Measurements from ENCODE around the gene MYO1C.

- TF ChIP-seq, protein P1, sequence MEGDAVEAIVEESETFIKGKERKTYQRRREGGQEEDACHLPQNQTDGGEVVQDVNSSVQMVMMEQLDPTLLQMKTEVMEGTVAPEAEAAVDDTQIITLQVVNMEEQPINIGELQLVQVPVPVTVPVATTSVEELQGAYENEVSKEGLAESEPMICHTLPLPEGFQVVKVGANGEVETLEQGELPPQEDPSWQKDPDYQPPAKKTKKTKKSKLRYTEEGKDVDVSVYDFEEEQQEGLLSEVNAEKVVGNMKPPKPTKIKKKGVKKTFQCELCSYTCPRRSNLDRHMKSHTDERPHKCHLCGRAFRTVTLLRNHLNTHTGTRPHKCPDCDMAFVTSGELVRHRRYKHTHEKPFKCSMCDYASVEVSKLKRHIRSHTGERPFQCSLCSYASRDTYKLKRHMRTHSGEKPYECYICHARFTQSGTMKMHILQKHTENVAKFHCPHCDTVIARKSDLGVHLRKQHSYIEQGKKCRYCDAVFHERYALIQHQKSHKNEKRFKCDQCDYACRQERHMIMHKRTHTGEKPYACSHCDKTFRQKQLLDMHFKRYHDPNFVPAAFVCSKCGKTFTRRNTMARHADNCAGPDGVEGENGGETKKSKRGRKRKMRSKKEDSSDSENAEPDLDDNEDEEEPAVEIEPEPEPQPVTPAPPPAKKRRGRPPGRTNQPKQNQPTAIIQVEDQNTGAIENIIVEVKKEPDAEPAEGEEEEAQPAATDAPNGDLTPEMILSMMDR (IDR thresholded peaks at IDR 0.05; ENCODE audit: low read depth, low read length): no peak
- no peak for TF ChIP-seq EZH2phosphoT487 (IDR thresholded peaks at IDR 0.05; ENCODE audit: low read depth)
Measured at GRCh38 chr17:1482680-1483079, 9.8 kb downstream of the MYO1C start.
